Stimulated activated CD4-positive, alpha-beta T cell treated with anti-CD3 and anti-CD28 coated beads, Interleukin-4, amount 100 ng/mL, for 24 hours (primary cell): ENCODE data around the gene ZNF546.
"Not testable (repeated sequence)": the region's sequence is repeated elsewhere in the genome, so short reads cannot be mapped to it uniquely, and the experiment has no call there.

Experiments
- DNase-seq: peaks from one replicate; pipeline ENCODE4 v3.0.0-alpha.2; 2020

ZNF546 gene

GRCh38 chr19:39996811-39997637 lies at the start of gene ZNF546:
TSS of gene ZNF546 (plus strand) at chr19:39997060. CDS start at chr19:39998327, 1,267 bp downstream.
- peak; percentile 91 for DNase-seq

GRCh38 chr19:39949026-39949747 lies 47.7 kb upstream of the ZNF546 start:
- no peak for DNase-seq

- no peak for DNase-seq
Observed at GRCh38 chr19:39951065-39951650, 45.7 kb upstream of the ZNF546 start.

GRCh38 chr19:39951686-39952085 lies 45.2 kb upstream of the ZNF546 start:
- DNase-seq = no peak

- DNase-seq = no peak
Observed at GRCh38 chr19:39953915-39954314, 42.9 kb upstream of the ZNF546 start.

GRCh38 chr19:39957886-39958285 lies 39.0 kb upstream of the ZNF546 start:
- DNase-seq = not testable (repeated sequence)

GRCh38 chr19:39958942-39959341 lies 37.9 kb upstream of the ZNF546 start:
- DNase-seq = not testable (repeated sequence)

- DNase-seq = not testable (repeated sequence)
Observed at GRCh38 chr19:39959407-39959806, 37.5 kb upstream of the ZNF546 start.

GRCh38 chr19:39963898-39964297 lies 33.0 kb upstream of the ZNF546 start:
- DNase-seq = no peak

GRCh38 chr19:39966617-39967016 lies 30.2 kb upstream of the ZNF546 start:
- DNase-seq = no peak

- no peak for DNase-seq
Observed at GRCh38 chr19:39967561-39967960, 29.3 kb upstream of the ZNF546 start.

GRCh38 chr19:39968789-39969188 lies 28.1 kb upstream of the ZNF546 start:
- no peak for DNase-seq

GRCh38 chr19:39969266-39969665 lies 27.6 kb upstream of the ZNF546 start:
- no peak for DNase-seq

GRCh38 chr19:39969681-39970424 lies 27.0 kb upstream of the ZNF546 start:
- no peak for DNase-seq

GRCh38 chr19:39970425-39970674 lies 26.5 kb upstream of the ZNF546 start:
- no peak for DNase-seq

- DNase-seq = peak; percentile 98
Observed at GRCh38 chr19:39970675-39971379, 26.0 kb upstream of the ZNF546 start, which contains the start of gene PSMC4. TSS of gene PSMC4 (plus strand) at chr19:39971165. CDS start at chr19:39971203, 38 bp downstream.

- DNase-seq = no peak
Observed at GRCh38 chr19:39971380-39972035, 25.4 kb upstream of the ZNF546 start.

- DNase-seq = no peak
Observed at GRCh38 chr19:39974377-39975155, 22.3 kb upstream of the ZNF546 start.

GRCh38 chr19:39982883-39983282 lies 14.0 kb upstream of the ZNF546 start:
- no peak for DNase-seq

- no peak for DNase-seq
Observed at GRCh38 chr19:39983695-39984300, 13.1 kb upstream of the ZNF546 start.

GRCh38 chr19:39986643-39987042 lies 10.2 kb upstream of the ZNF546 start:
- DNase-seq = no peak
